GM10266 (cell line): ENCODE measurements around the gene FYN.

Experiments used
- DNase-seq: peaks from one replicate; pipeline ENCODE4 v3.0.0; 2012; ENCODE audit errors: extremely low spot score
- TF ChIP-seq, protein P1 (sequence below): IDR thresholded peaks from 2 replicates; pipeline ENCODE4 v1.5.1; 2012; ENCODE audit warnings: mild to moderate bottlenecking, low read depth; ENCODE audit not compliant: control insufficient read depth, insufficient read depth; ENCODE audit errors: missing control alignments

FYN gene

DNA sequence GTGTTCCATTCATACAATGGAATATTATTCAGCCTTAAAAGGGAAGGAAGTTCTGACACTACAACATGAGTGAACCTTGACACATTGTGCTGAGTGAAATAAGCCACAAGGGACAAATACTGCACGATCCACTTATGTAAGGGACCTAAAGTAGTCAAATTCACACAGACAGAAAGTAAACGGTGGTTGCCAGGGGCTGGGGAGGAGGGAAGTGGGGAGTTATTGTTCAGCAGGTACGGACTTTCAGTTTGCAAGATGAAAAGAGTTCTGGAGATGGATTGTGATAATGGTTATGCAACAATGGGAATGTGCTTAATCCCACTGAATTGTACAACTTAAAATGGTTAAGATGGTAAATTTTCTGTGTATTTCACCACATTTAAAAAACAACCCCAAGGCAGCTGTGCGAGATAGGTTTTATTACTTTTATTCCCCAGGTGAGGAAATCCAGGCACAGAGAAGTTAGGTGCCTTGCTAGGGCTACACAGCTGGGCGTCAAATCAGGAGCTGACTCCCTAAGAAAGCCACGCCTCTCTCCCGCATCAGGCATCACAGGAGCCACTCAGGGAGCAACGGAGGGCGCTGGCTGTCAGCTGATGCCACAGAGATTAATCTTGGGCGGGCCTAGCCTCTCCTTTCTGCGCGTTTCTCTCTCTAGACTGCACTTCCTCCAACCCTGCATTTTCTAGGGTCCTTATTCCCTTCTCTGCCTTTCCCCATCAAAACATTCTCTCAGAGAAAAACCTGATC, 258.2 kb downstream of the FYN start:
- DNase-seq: no peak
- TF ChIP-seq, protein P1, sequence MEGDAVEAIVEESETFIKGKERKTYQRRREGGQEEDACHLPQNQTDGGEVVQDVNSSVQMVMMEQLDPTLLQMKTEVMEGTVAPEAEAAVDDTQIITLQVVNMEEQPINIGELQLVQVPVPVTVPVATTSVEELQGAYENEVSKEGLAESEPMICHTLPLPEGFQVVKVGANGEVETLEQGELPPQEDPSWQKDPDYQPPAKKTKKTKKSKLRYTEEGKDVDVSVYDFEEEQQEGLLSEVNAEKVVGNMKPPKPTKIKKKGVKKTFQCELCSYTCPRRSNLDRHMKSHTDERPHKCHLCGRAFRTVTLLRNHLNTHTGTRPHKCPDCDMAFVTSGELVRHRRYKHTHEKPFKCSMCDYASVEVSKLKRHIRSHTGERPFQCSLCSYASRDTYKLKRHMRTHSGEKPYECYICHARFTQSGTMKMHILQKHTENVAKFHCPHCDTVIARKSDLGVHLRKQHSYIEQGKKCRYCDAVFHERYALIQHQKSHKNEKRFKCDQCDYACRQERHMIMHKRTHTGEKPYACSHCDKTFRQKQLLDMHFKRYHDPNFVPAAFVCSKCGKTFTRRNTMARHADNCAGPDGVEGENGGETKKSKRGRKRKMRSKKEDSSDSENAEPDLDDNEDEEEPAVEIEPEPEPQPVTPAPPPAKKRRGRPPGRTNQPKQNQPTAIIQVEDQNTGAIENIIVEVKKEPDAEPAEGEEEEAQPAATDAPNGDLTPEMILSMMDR: no peak

DNA sequence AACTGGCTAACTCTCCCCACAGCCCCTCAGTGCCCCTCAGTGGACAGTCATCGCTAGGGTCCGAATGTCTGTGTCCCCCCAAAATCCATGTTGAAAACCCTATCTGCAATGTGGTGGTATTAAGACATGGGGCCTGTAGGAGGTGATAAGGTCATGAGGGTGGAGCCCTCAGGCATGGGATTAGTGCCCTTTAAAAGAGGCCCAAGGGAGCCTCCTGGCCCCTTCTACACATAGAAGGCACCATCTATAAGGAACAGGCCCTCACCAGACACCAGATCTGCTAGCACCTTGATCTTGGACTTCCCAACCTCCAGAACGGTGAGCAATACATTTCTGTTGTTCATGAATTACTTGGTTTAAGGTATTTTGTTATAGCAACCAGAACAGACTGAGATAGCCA, 260.9 kb downstream of the FYN start:
- TF ChIP-seq, protein P1: no peak
- no peak for DNase-seq

DNA sequence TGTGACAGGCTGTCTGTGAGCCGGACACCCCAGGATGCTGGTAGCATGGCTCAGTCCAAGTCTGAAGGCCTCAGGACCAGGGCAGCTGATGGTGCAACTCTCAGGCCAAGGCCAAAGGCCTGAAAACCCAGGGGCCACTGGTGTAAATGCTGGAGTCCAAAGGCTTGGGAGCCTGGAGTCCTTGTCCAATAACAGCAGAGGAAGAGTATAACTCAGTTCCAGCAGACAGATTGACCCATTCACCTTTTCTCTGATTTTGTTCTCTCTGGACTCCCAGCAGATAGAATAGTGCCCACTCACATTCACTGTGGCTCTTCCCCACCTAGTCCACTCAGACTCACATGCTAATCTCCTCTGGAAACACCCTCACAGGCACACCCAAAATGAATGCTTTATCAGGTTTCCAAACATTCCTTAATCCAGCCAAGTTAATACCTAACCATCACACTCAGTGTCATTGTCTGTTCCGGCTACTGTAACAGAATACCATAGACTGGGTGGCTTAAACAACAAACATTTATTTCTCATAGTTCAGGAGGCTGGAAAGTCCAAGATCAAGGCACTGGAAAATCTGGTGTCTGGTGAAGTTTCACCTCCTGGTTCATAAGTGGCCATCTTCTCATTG, 262.6 kb downstream of the FYN start:
- DNase-seq: no peak
- TF ChIP-seq, protein P1: no peak
